ENCODE results near the gene ABHD16A. TPM values are rescaled to one million over a fixed set of nuclear protein-coding genes. Genes with fewer than 3 reads are reported as not detected.

The ABHD16A gene
- total RNA-seq, 6 donors from 2014 or later, result 42.1 to 62.5 (median 51.6) TPM

GRCh38 chr6:31739639-31740396, 36.7 kb upstream of the ABHD16A start, which contains the start of gene MSH5:
MSH5 (plus strand) TSS chr6:31740005; CDS start chr6:31740467, 462 bp downstream.
- TF ChIP-seq POLR2AphosphoS5 (IDR thresholded peaks at IDR 0.05) (peak; percentile 71 to 79), CTCF (IDR thresholded peaks at IDR 0.05) (no peak), EP300 (IDR thresholded peaks at IDR 0.05) (no peak), POLR2A (IDR thresholded peaks at IDR 0.05) (peak in 2 of 4 donors; percentile 36 to 81)
- DNase-seq (peak; percentile 99 to 100), ATAC-seq (ENCODE audit: low FRiP score in 2 of 2) (peak; percentile 95)
- Histone ChIP-seq H3K27me3 (no peaks in the 10 kb centered on the region), H3K4me3 (peak within 1 kb of the TSS; percentile 77 to 95 (median 80)), H3K27ac (peak within 1 kb of the TSS; percentile 82 to 99 (median 94)), H3K36me3 (no peaks in the 10 kb centered on the region), H3K9me3 (no peaks in the 10 kb centered on the region), H3K4me1 (peaks cover 36 to 46% (median 40%) of the 10 kb centered on the region in 4 donors)
- 0% methylated on average over 32 to 50 of the region's 58 CpGs for WGBS, 2 donors

- no peaks in the 10 kb centered on the region for H3K27me3 ChIP-seq
- peak in 1 of 2 donors; percentile 87 for DNase-seq
- TF ChIP-seq CTCF (IDR thresholded peaks at IDR 0.05) (peak in 4 of 6 experiments; percentile 12 to 49 (median 30)), POLR2A (IDR thresholded peaks at IDR 0.05) (peak in 1 of 4 donors; percentile 54), EP300 (IDR thresholded peaks at IDR 0.05) (no peak), POLR2AphosphoS5 (IDR thresholded peaks at IDR 0.05) (peak; percentile 65 to 79)
- peaks cover 48 to 61% (median 55%) of the 10 kb centered on the region in 4 donors for H3K4me1 ChIP-seq
- 8 to 11% methylated on average over 6 of the region's 6 CpGs for WGBS, 2 donors
- peak overlapping the region in 1 of 4 donors; percentile 12 for H3K4me3 ChIP-seq
- H3K27ac ChIP-seq, result peak overlapping the region; percentile 90 to 99 (median 98)
- no peaks in the 10 kb centered on the region for H3K9me3 ChIP-seq
- ATAC-seq (ENCODE audit: low FRiP score in 2 of 2), result peak in 1 of 2 donors; percentile 43
- peaks cover 3 to 11% (median 9%) of the 10 kb centered on the region in 4 donors for H3K36me3 ChIP-seq
Measured at GRCh38 chr6:31737991-31738979, 35.2 kb upstream of the ABHD16A start.

- H3K27me3 ChIP-seq, result no peaks in the 10 kb centered on the region
- peak overlapping the region; percentile 90 to 99 (median 98) for H3K27ac ChIP-seq
- peaks cover 9 to 19% (median 18%) of the 10 kb centered on the region in 4 donors for H3K36me3 ChIP-seq
- H3K4me3 ChIP-seq, result peak overlapping the region in 2 of 4 donors; percentile 68 to 93
- ATAC-seq (ENCODE audit: low FRiP score in 2 of 2) (no peak), DNase-seq (peak in 1 of 2 donors; percentile 38)
- peaks cover 54 to 70% (median 59%) of the 10 kb centered on the region in 4 donors for H3K4me1 ChIP-seq
- H3K9me3 ChIP-seq, result no peaks in the 10 kb centered on the region
- 31 to 34% methylated on average over 7 of the region's 7 CpGs for WGBS, 2 donors
- TF ChIP-seq CTCF (IDR thresholded peaks at IDR 0.05) (no peak), POLR2A (IDR thresholded peaks at IDR 0.05) (no peak), EP300 (IDR thresholded peaks at IDR 0.05) (no peak), POLR2AphosphoS5 (IDR thresholded peaks at IDR 0.05) (no peak)
Measured at GRCh38 chr6:31737315-31737990, 34.3 kb upstream of the ABHD16A start.

- WGBS, 2 donors, result 24 to 42% methylated on average over 10 of the region's 10 CpGs
- H3K36me3 ChIP-seq, result peaks cover 15 to 25% (median 24%) of the 10 kb centered on the region in 4 donors
- peak overlapping the region; percentile 68 to 93 (median 73) for H3K4me3 ChIP-seq
- TF ChIP-seq EP300 (IDR thresholded peaks at IDR 0.05) (no peak), CTCF (IDR thresholded peaks at IDR 0.05) (no peak), POLR2A (IDR thresholded peaks at IDR 0.05) (no peak), POLR2AphosphoS5 (IDR thresholded peaks at IDR 0.05) (no peak)
- no peak for ATAC-seq (ENCODE audit: low FRiP score in 2 of 2)
- H3K27ac ChIP-seq, result peak overlapping the region; percentile 90 to 99 (median 98)
- H3K4me1 ChIP-seq, result peaks cover 58 to 76% (median 63%) of the 10 kb centered on the region in 4 donors
- H3K9me3 ChIP-seq, result no peaks in the 10 kb centered on the region
- no peaks in the 10 kb centered on the region for H3K27me3 ChIP-seq
- DNase-seq, result peak in 1 of 2 donors; percentile 55
Measured at GRCh38 chr6:31736768-31737314, 33.7 kb upstream of the ABHD16A start.

Data from upper lobe of left lung (tissue), 6 donors.